Adrenal gland (tissue), 12 donors: ENCODE data around the gene SLPI. TPM values are rescaled to one million over a fixed set of nuclear protein-coding genes. Genes with fewer than 3 reads are reported as not detected.

Experiments
- DNase-seq, 7 donors: peaks; one replicate each; pipeline ENCODE4 v3.0.0-alpha.2; 2019 to 2020
- H3K27ac ChIP-seq, 5 donors: fragments of 200-600 bp; sonication (generic) in 4 of 5; 1 replicate in 3 of 5; 2 replicates in 2 of 5; pipeline versions ENCODE4 v1.5.1 to v1.8.0; 2016 to 2020; ENCODE audit warnings: mild to moderate bottlenecking in 1 of 5
- H3K27me3 ChIP-seq: fragments of 200-600 bp; 2 replicates; pipeline ENCODE4 v1.8.0; 2021
- H3K36me3 ChIP-seq, 2 donors: fragments of 200-600 bp; replicated peaks in 1 of 2; 1 replicate in 1 of 2; 2 replicates in 1 of 2; pipeline versions ENCODE4 v1.5.1 to v1.8.0; 2018 to 2022
- H3K4me1 ChIP-seq, 2 donors: fragments of 200-600 bp; replicated peaks in 1 of 2; 1 replicate in 1 of 2; 2 replicates in 1 of 2; pipeline versions ENCODE4 v1.5.1 to v1.8.0; 2018 to 2021
- H3K4me3 ChIP-seq, 4 donors: fragments of 200-600 bp; sonication (generic) in 3 of 4; one replicate each; pipeline ENCODE4 v1.5.1; 2016 to 2018
- H3K9me3 ChIP-seq, 3 donors: fragments of 200-600 bp; sonication (generic) in 1 of 3; replicated peaks in 1 of 3; 1 replicate in 2 of 3; 2 replicates in 1 of 3; pipeline versions ENCODE4 v1.5.1 to v1.8.0; 2016 to 2021
- CTCF ChIP-seq, 6 experiments: fragments of 450-650 bp in 4 of 6; fragments of 200-600 bp in 2 of 6; sonication (generic) in 1 of 6; IDR thresholded peaks; 1 replicate in 5 of 6; 2 replicates in 1 of 6; pipeline versions ENCODE4 v1.5.1 to v1.8.0; 2016 to 2021; ENCODE audit warnings: antibody characterized with exemption in 6 of 6, mild to moderate bottlenecking in 2 of 6, moderate library complexity in 1 of 6
- POLR2A ChIP-seq, 2 donors: fragments of 450-650 bp; IDR thresholded peaks; one replicate each; pipeline ENCODE4 v1.6.1; 2017; ENCODE audit warnings: antibody characterized with exemption in 2 of 2, mild to moderate bottlenecking in 2 of 2, moderate library complexity in 1 of 2
- WGBS, 4 donors: extraction: QIAGEN DNeasy Blood & Tissue Kit in 2 of 4; methylation state at CpG; one replicate each; pipeline versions ENCODE4 v1.1.5 to v1.1.7; 2013 to 2017; 5-methylcytosine and 5-hydroxymethylcytosine counted together
- intact Hi-C, 2 donors: fragments of 100-400 bp; cut with DNase I; formaldehyde crosslinking; loops; one replicate each; pipeline versions ENCODE4 v1.14.1 to v1.15.0; 2022 to 2023
- polyA plus RNA-seq, 3 donors: library from polyadenylated mRNA; stranded (reverse); fragments of 200-250 nt in 2 of 3; fragments of 350-450 nt in 1 of 3; fragmentation: Illumina TruSeq in 1 of 3; extraction: RNeasy Lipid Tissue Mini Kit (QIAGEN cat#74804) in 1 of 3; gene quantifications; one replicate each; pipeline ENCODE4 v1.2.3, GENCODE V29; 2013 to 2014
- total RNA-seq, 9 donors: library from RNA; depleted of rRNA in 4 of 9; stranded (reverse); fragments of >200 nt in 4 of 9; fragments of 120-200 nt in 1 of 9; fragmentation: NEBNext Ultra II Directional in 1 of 9; extraction: Animal tissue kit (Norgen Biotek cat#: 25700) in 1 of 9; gene quantifications; one replicate each; pipeline versions ENCODE4 v1.1.0 to v1.2.4, GENCODE V29; 2013 to 2023
- donor health status: healthy with polysubstance abuse.
- donor health status: Bipolar disorder and iron deficiency.
- donor health status: DM: yes; HTN: yes; CAD: no.
- donor health status: DM: no; HTN: no; CAD: no.
- donor health status: DM: no; HTN: no; CAD: no.
- donor health status: DM: yes; HTN: yes; CAD: no.

SLPI gene
- total and polyA plus RNA-seq, 12 donors = 1.8 to 33.7 (median 6.6) TPM; not detected in 3

- no peak for DNase-seq
- H3K27ac ChIP-seq = no peak overlapping the region
- no peaks in the 10 kb centered on the region for H3K27me3 ChIP-seq
- no peak overlapping the region for H3K4me3 ChIP-seq
- no peaks in the 10 kb centered on the region for H3K4me1 ChIP-seq
- WGBS, 4 donors = 73 to 100% (median 85%) methylated on average over 2 of the region's 2 CpGs
- intact Hi-C loops = no loop called here
- no peak for TF ChIP-seq POLR2A (IDR thresholded peaks at IDR 0.05)
- TF ChIP-seq CTCF (IDR thresholded peaks at IDR 0.05) = no peak
- H3K36me3 ChIP-seq = no peaks in the 10 kb centered on the region
- H3K9me3 ChIP-seq = no peaks in the 10 kb centered on the region
Measured at GRCh38 chr20:45218636-45219035, 35.7 kb downstream of the SLPI start.

- intact Hi-C loops = no loop called here
- H3K27me3 ChIP-seq = no peaks in the 10 kb centered on the region
- no peak overlapping the region for H3K4me3 ChIP-seq
- H3K4me1 ChIP-seq = no peaks in the 10 kb centered on the region
- DNase-seq = no peak
- H3K27ac ChIP-seq = no peak overlapping the region
- no peaks in the 10 kb centered on the region for H3K9me3 ChIP-seq
- 54 to 76% (median 71%) methylated on average over 4 of the region's 4 CpGs for WGBS, 4 donors
- no peak for TF ChIP-seq CTCF (IDR thresholded peaks at IDR 0.05)
- TF ChIP-seq POLR2A (IDR thresholded peaks at IDR 0.05) = no peak
- no peaks in the 10 kb centered on the region for H3K36me3 ChIP-seq
Measured at GRCh38 chr20:45218124-45218523, 36.2 kb downstream of the SLPI start.

GRCh38 chr20:45212836-45213235 is 41.5 kb downstream of the SLPI start:
- 73 to 80% (median 75%) methylated on average over 3 of the region's 3 CpGs for WGBS, 4 donors
- TF ChIP-seq CTCF (IDR thresholded peaks at IDR 0.05) = no peak
- no peak for TF ChIP-seq POLR2A (IDR thresholded peaks at IDR 0.05)

GRCh38 chr20:45211569-45212474 is 42.5 kb downstream of the SLPI start:
- Histone ChIP-seq H3K27ac (no peak overlapping the region), H3K4me3 (no peak overlapping the region), H3K27me3 (peaks cover 11% of the 10 kb centered on the region), H3K4me1 (no peaks in the 10 kb centered on the region), H3K36me3 (no peaks in the 10 kb centered on the region), H3K9me3 (no peaks in the 10 kb centered on the region)
- TF ChIP-seq POLR2A (IDR thresholded peaks at IDR 0.05) = no peak
- TF ChIP-seq CTCF (IDR thresholded peaks at IDR 0.05) = no peak
- no peak for DNase-seq
- intact Hi-C loops = no loop called here

More at GRCh38 chr20:45212836-45213235, 41.5 kb downstream of the SLPI start:
- no peak for DNase-seq
- H3K27ac ChIP-seq = no peak overlapping the region
- intact Hi-C loops = no loop called here
- H3K4me3 ChIP-seq = no peak overlapping the region
- no peaks in the 10 kb centered on the region for H3K9me3 ChIP-seq
- peaks cover 4% of the 10 kb centered on the region for H3K27me3 ChIP-seq
- no peaks in the 10 kb centered on the region for H3K36me3 ChIP-seq
- no peaks in the 10 kb centered on the region for H3K4me1 ChIP-seq
